ENCODE data around the gene PPP2R5A. TPM values are rescaled to one million over a fixed set of nuclear protein-coding genes. Genes with fewer than 3 reads are reported as not detected.

The PPP2R5A gene
- total and polyA plus RNA-seq, 2 of the 13 experiments (the other 11 are each of a cell fraction or from before 2014, with no cell fraction given) = 22.0 to 31.4 TPM

- WGBS (ENCODE audit: low lambda C conversion rate) = 88% methylated on average over 4 of the region's 4 CpGs
- Histone ChIP-seq H3K79me2 (ENCODE audit: insufficient read depth, low read length) (no peaks in the 10 kb centered on the region), H3K9ac (ENCODE audit: insufficient read depth, low read depth, low read length) (no peak overlapping the region), H3K4me3 (replicated peaks in 1 of 3; ENCODE audit: insufficient read depth in 1 of 3, low read depth in 2 of 3, low read length in 3 of 3) (no peak overlapping the region), H3K36me3 (replicated peaks in 1 of 2; ENCODE audit: control insufficient read depth in 1 of 2, insufficient read depth in 2 of 2, low read length in 2 of 2) (peaks cover 5 to 63% of the 10 kb centered on the region in 2 experiments), H3K9me3 (ENCODE audit: low read length) (no peaks in the 10 kb centered on the region), H3K27me3 (ENCODE audit: control insufficient read depth in 1 of 2, insufficient read depth in 2 of 2, low read length in 2 of 2) (no peaks in the 10 kb centered on the region), H3K27ac (ENCODE audit: extremely low read length, insufficient read depth, low read length) (no peak overlapping the region), H2AFZ (ENCODE audit: low read length) (no peak overlapping the region), H3K4me1 (ENCODE audit: insufficient read depth, low read length) (no peaks in the 10 kb centered on the region), H3K4me2 (ENCODE audit: low read depth, low read length) (no peak overlapping the region), H4K20me1 (ENCODE audit: insufficient read depth, low read length) (no peaks in the 10 kb centered on the region)
- POLR2A ChIA-PET = no interaction called here
- intact Hi-C loops (cut with micrococcal nuclease; ENCODE audit: unreplicated experiment) (no loop called here), in situ Hi-C loops (cut with HindIII; ENCODE audit: extremely low pct_ligation_motif_present, low pct_unique_long_range_greater_than_20kb) (loop anchor here (10.0 kb wide), 1 partner anchor 95 kb away; no protein-coding TSS in a partner anchor)
- ATAC-seq (no peak), FAIRE-seq (no peak), DNase-seq (ENCODE audit: low spot score) (no peak)
- CTCF ChIA-PET (ENCODE audit: low intra/inter-chr PET ratio, low total read pairs) = no interaction called here
- TF ChIP-seq GMEB2 (CRISPR knock-in tag; IDR thresholded peaks at IDR 0.05; ENCODE audit: low read depth) = peak; percentile 26; the same call in 1 of the 2 replicates
- no peak for TF ChIP-seq NFIC (IDR thresholded peaks at IDR 0.05; ENCODE audit: low read length)
- no TSS peak for BruUV-seq (replicated peaks)
These were observed 74.7 kb downstream of the PPP2R5A start for GRCh38 chr1:212359794-212360479.

- BruUV-seq (replicated peaks) = no TSS peak
These were observed 79.8 kb downstream of the PPP2R5A start for GRCh38 chr1:212364985-212365384.

More at GRCh38 chr1:212364985-212365384, 79.8 kb downstream of the PPP2R5A start:
- no peak for TF ChIP-seq BCLAF1 (IDR thresholded peaks at IDR 0.05)
- TF ChIP-seq HDAC6 (IDR thresholded peaks at IDR 0.05; ENCODE audit: low read depth, low read length) = no peak
- no peak for TF ChIP-seq SRSF1 (optimal IDR thresholded peaks at IDR 0.05; ENCODE audit: low read depth, low read length)
- TF ChIP-seq SETDB1 (CRISPR knock-in tag; IDR thresholded peaks at IDR 0.05; ENCODE audit: borderline replicate concordance) = no peak
- TF ChIP-seq DPF2 (CRISPR knock-in tag; IDR thresholded peaks at IDR 0.05; ENCODE audit: borderline replicate concordance, low read depth) = no peak
- no peak for TF ChIP-seq NONO (IDR thresholded peaks at IDR 0.05)
- no peak for TF ChIP-seq NONO (CRISPR knock-in tag; conservative IDR thresholded peaks at IDR 0.05)
- no peak for TF ChIP-seq MXD3 (CRISPR knock-in tag; IDR thresholded peaks at IDR 0.05)
- Histone ChIP-seq H3K4me2 (ENCODE audit: low read depth, low read length) (no peak overlapping the region), H3K4me1 (ENCODE audit: insufficient read depth, low read length) (no peaks in the 10 kb centered on the region), H3K36me3 (replicated peaks in 1 of 2; ENCODE audit: control insufficient read depth in 1 of 2, insufficient read depth in 2 of 2, low read length in 2 of 2) (peaks cover 9 to 45% of the 10 kb centered on the region in 2 experiments), H3K9ac (ENCODE audit: insufficient read depth, low read depth, low read length) (no peak overlapping the region), H3K79me2 (ENCODE audit: insufficient read depth, low read length) (no peaks in the 10 kb centered on the region), H3K27ac (ENCODE audit: extremely low read length, insufficient read depth, low read length) (no peak overlapping the region), H4K20me1 (ENCODE audit: insufficient read depth, low read length) (no peaks in the 10 kb centered on the region), H2AFZ (ENCODE audit: low read length) (no peak overlapping the region), H3K27me3 (ENCODE audit: control insufficient read depth in 1 of 2, insufficient read depth in 2 of 2, low read length in 2 of 2) (no peaks in the 10 kb centered on the region), H3K9me3 (ENCODE audit: low read length) (no peaks in the 10 kb centered on the region), H3K4me3 (replicated peaks in 1 of 3; ENCODE audit: insufficient read depth in 1 of 3, low read depth in 2 of 3, low read length in 3 of 3) (no peak overlapping the region)
- DNase-seq (ENCODE audit: low spot score) = no peak
- FAIRE-seq = no peak
- 96% methylated on average over 7 of the region's 7 CpGs for WGBS (ENCODE audit: low lambda C conversion rate)
- ATAC-seq = no peak
- ChIA-PET POLR2A (no interaction called here), CTCF (ENCODE audit: low intra/inter-chr PET ratio, low total read pairs) (no interaction called here)
- in situ Hi-C loops (cut with HindIII; ENCODE audit: extremely low pct_ligation_motif_present, low pct_unique_long_range_greater_than_20kb) = loop anchor here (5.0 to 10.0 kb wide), 2 partner anchors 90 to 293 kb away; no protein-coding TSS in a partner anchor
- intact Hi-C loops (cut with micrococcal nuclease; ENCODE audit: unreplicated experiment) = loop anchor here (5.0 kb wide), 2 partner anchors 73 to 92 kb away; no protein-coding TSS in a partner anchor

All from HepG2 (cell line).